ENCODE measurements around the gene CASK.

CASK gene

GRCh38 chrX:41906515-41907187 lies 16.7 kb downstream of the CASK start:
- no peak for FAIRE-seq

DNA sequence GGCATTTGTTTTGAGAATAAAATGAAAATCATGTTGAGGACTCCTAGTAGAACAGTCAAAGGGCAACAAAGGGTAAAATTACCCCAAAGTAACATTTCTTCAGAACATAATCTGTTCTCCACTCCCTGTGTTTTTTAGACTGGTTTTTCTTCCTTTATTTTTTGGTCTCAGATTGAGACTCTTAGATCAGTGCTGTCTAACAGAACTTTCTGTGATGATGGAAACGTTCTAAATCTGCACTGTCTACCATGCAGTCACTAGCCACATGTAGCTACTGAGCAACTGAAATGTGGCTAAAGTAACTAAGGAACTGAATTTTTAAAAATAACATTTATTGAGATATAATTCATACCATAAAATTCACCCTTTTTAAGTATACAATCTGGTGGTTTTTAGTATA lies 19.8 kb downstream of the CASK start:
- no peak for FAIRE-seq

DNA sequence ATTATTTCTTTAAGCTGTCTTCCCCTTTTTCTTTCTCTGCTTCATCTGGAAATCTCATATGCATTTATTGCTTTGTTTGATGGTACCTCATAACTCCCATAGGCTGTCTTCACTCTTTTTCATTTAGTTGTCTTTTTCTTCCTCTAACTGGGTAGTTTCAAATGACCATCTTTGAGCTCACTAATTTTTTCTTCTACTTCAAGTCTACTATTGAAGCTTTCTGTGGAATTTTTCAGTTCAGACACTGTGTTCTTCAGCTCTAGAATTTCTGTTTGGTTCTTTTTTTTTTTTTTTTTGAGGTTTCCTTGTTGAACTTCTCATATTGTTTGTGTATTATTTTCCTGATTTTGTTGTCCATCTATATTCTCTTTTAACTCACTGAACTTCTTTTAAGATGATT lies 23.0 kb downstream of the CASK start:
- no peak for FAIRE-seq

- no peak for FAIRE-seq
These were observed 27.5 kb downstream of the CASK start for GRCh38 chrX:41895826-41896225.

- FAIRE-seq = no peak
These were observed 33.3 kb downstream of the CASK start for GRCh38 chrX:41890026-41890423.

DNA sequence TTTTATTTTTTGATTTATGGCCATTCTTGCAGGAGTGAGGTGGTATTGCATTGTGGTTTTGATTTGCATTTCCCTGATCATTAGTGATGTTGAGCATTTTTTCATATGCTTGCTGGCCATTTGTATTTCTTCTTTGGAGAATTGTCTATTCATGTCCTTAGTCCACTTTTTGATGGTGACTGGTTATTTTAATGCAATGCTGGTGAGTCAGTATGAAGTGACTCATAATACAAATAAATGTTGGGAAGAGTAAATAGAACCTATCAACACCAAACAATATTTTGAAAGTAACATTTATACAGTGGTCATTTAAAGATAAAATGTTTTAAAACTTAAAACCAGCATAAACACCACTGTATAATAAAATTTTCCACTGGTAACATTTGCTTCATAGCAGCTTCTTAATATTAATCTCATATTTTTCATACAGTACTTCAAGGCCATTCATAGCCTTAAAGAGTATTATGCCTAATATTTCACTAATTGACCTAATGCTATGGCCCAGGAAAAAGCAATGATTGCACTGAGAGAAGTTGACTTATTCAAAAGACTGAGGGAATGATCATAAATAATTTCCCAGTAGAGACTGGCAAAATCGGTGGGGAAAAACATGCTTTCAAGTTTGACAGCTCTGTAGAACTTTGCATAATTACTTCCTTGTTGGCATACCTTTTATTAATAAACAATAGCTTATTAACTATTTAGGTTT lies 33.9 kb downstream of the CASK start:
- FAIRE-seq = no peak

GRCh38 chrX:41887691-41888090 lies 35.7 kb downstream of the CASK start:
- FAIRE-seq = no peak

- no peak for FAIRE-seq
These were observed 37.6 kb downstream of the CASK start for GRCh38 chrX:41885724-41886123.

GRCh38 chrX:41881166-41881565 lies 42.2 kb downstream of the CASK start:
- FAIRE-seq = no peak

GRCh38 chrX:41877167-41877566 lies 46.2 kb downstream of the CASK start:
- no peak for FAIRE-seq

GRCh38 chrX:41875142-41875541 lies 48.2 kb downstream of the CASK start:
- FAIRE-seq = no peak

DNA sequence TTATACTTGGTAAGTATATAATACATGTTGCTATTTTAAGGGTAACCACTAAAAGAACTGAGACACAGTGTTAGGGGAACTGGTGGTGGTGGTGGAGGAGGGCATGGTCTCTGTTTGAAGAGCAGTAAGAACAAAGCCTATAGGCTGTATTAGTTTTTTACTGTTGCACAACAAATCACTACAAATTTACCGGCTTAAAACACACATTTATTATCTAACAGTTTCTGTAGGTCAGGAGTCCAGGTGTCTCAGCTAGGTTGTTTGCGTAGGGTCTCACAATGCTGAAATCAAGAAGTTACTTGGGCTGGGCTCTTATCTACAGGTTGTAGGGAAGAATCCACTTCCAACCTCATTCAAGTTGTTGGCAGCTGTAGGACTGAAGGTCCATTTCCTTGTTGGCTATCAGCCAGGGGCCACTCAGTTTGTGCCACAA lies 52.6 kb downstream of the CASK start:
- no peak for FAIRE-seq

DNA sequence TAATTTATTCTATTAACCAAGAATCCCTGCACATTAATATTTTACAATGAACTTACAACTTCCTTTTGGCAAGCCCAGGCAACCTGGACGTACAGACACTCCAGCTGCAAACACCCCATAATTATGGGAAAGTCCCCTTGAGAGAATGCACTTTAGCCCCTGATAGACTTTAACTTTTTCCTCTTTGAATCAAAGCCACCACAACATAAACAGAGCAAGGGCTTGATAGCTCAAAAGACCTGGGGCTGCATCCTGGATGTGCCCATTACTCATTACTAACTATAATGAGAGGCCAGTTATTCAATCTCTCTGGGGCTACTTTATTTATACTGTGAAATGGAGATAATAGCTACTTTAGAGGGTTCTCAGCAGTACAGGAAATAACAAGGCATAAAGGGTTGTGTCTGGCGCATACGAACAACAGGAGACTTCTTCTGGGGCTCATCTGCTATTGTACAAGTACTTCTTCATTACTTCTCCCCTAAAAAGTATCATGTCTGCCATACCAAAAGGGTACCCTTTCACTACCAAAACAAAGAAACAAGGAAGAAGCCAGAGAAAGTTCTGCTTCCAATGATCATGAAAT lies 54.9 kb downstream of the CASK start:
- FAIRE-seq = no peak

DNA sequence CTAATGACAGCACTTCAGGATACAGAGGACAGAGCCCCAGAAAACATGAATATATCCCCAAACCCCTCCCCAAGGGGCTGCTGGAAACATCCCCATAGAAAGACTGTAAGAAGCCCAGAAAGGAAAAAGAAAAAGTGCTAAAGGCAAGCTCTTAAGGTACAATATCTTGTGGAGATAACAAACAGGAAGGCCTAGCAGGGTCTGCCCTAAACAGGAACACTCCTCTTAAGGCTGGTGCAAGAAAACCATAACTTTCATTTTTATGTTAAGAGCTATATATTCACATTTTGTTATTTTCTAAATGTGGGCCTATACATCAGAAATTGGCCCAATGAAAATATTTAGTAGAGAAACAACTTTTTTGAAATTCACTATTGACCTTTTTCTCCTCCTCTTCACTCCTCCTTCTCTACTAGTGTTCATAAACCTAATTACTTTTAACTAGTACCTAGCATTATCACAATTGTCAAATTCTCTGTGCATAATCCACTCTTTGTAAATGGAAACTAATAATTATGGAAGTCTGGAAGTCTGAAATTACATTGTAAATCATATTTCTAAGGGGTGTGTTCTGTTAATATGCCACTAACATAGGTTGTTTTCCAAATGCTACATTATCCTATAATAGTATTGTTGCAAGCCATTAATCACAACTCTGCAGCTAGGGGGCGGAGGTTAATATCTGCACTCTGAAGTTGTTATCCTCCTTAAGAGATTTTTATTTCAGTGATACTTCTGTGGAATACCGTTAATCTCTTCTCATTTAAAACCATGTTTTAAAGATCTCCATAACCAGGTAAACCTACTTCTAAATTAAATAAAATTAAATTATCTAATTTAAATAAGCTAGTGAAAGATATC lies 59.8 kb downstream of the CASK start:
- FAIRE-seq = no peak

DNA sequence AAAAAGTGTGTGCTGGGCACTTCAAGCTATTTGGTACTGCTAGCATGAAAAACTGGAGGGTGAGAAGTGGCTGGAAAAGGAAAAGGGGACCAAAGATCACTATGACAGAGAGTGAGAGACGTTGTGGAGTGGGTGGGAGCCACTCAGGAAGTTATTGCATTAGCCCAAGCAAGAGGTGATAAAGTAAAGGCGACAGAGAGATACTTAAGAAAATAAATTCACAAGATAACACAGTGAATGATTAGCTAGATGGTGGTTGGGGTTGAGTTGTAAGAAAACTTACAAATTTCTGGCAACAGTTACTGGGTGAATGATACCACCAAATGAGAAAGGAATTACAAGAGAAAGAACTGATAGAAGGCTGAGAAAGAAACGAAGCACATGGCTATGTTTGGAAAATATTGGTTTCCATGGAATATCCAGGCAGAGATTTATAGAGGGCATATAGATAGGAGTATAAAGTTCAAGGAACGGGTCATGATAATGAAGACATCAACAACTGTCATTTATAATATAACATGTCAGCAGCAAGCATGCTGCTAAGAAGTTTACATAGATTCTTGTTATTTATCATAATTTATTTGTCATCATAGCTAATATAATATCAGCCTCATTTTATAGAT lies 60.7 kb downstream of the CASK start:
- no peak for FAIRE-seq

DNA sequence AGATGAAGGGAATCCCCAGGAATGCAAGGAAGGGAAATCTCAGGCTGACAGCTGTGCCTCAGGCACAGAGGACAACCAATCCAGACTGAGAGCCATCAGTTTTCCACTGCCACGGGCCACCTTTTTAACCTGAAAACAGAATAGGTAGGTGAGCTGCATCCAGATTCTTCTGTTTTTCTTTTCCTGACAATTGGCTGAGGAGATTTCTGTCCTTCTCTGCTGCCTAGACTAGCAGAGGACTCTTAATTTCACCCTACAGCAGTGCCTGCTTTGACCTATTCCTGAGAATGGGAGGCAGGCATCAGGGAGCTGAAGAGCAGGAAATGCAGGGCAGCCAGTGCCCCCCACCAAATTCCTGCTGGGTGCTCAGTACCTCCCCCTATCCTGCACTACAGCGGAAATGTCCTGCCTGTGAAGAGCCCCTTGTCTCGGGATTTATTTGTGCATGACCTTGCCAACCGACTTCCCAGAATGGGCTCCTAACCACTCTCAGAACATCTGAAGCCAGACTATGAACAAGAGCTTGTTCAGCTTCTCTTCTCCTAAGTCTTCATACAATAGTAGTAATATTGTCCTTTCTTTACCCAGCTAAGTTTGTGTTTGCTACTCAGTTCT lies 65.1 kb downstream of the CASK start:
- FAIRE-seq = no peak

DNA sequence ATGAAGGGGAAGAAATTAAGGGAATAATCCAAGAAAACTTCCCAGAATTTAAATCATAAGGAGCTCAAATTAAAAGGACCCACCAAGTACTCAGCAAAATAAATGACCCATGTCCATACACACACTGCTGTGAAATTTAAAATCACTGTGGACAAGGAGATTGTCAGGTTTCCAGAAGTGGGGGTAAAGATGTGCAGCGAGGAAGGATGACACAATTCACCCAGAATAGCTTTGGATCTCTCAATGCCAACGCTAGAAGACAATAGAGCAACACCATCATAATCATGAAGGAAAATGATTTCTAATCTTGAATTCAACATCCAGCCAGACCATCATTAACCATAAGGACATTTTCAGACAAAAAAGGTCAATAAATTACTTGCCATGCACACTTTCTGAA lies 65.7 kb downstream of the CASK start:
- FAIRE-seq = no peak

GRCh38 chrX:41846714-41847113 lies 76.6 kb downstream of the CASK start:
- no peak for FAIRE-seq

DNA sequence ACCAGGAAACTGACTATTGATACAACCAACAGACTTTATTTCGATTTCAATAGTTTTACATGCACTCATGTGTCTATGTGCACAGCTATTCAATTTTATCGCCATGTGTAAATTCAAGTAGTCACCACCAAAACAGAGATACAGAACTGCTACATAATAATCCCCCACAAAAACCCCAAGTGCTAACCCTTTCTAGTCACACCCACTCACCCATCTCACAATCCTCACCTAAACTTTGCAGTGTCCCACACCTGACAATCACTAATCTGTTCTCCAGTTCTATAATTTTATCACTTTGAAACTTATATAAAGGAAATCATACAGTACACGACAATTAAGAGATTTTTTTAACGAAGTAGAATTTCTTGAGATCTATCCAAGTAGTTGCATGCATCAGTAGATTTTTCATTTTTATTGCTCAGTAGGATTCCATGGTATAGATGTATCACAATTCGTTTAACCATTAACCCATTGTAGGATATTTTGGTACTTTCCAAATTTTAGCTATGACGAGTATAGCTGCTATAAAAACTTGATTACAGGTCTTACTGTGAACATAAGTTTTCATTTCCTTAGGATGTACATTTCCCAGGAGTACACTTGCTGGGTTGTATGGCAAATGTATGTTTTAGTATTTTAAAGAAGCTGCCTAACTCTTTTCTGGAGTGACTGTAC lies 85.9 kb downstream of the CASK start:
- no peak for FAIRE-seq

DNA sequence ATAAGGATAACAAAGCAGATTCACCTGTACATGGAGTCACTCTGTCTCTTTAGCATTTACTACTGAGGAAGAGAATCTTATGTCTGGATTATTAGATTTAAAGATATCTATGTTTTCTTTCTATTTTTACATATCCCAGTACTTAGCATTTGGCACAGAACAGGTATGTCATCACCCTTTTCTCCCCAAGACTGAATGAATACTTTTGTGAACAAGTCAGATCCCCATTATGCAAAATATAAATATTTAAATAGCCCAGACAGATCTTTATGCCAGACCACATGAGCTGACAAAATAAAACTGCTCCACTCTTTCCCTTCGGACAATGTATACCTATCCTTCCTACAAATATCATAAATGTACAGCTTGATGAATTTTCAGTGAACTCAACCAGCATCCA lies 94.5 kb downstream of the CASK start:
- FAIRE-seq = no peak

DNA sequence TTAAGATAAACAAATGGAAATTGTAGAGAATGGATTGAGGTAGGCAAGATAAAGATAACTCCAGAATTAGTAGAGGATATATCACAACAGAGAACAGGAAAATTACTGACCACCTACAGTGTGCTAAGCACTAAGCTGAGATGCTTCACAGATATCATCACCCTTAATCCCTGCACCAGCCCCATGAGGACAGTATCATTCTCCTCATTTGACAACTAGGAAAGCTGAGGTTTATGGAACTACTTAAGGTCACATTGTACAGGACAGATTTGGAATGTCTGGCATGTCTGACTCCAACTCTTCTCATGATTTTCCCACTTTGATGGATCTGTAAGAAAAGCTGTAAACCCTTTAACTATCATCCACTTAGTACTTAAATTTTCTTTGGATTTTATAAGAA lies 95.5 kb downstream of the CASK start:
- no peak for FAIRE-seq

DNA sequence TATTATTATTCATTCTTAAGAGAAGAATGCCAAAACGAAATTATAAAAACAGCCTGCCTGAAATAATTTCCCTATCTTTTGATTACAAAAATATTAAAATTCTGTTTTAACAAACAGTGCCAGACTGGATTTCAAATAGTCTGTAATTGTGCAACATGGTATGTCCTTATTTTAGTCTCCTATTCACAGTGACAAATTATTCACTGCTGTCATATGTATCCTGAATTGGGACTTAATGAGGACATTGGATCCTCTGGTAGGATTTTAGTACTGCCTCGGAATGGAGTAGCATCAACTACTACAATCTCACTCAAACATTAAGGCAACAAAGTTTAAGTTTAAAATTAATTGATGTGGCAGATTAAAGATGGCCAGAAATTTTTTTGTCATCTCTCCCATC lies 97.6 kb downstream of the CASK start:
- FAIRE-seq = no peak
